IMR-90 (cell line): ENCODE results near the gene ADAMTSL4. TPM values are rescaled to one million over a fixed set of nuclear protein-coding genes. Genes with fewer than 3 reads are reported as not detected.

Experiments
- ATAC-seq: fragments of 200-7000 bp; cut with Tn5 transposase; 2 replicates; pipeline ENCODE4 v1.9.1; 2020; ENCODE audit warnings: low read depth, mild to moderate bottlenecking, moderate library complexity
- BruUV-seq: library from RNA; stranded (reverse); fragments of 400-500 nt; replicated peaks from 2 replicates; lab custom pipeline; 2021; lab: Mats Ljungman, UMichigan
- CTCF ChIA-PET: fragments of 300-600 bp; formaldehyde crosslinking; extraction: SDS; loops from one replicate; lab custom pipeline; 2021; ENCODE audit warnings: antibody characterized with exemption; lab: Yijun Ruan, JAX
- POLR2A ChIA-PET: fragments of 300-600 bp; sonication (Branson Sonifier 250); formaldehyde crosslinking; loops from one replicate; lab custom pipeline; 2022; ENCODE audit warnings: antibody characterized with exemption; ENCODE audit not compliant: unreplicated experiment; lab: Charles Lee
- DNase-seq: peaks from one replicate; pipeline ENCODE4 v3.0.0; 2013
- H2AFZ ChIP-seq: replicated peaks from 2 replicates; pipeline ENCODE3; 2013; ENCODE audit warnings: low read length, mild to moderate bottlenecking; ENCODE audit not compliant: poor library complexity
- H2AK5ac ChIP-seq: 2 replicates; pipeline ENCODE4 v1.6.1; 2013; ENCODE audit warnings: low read depth, low read length, inconsistent platforms
- H2AK9ac ChIP-seq: replicated peaks from 2 replicates; pipeline ENCODE3; 2013; ENCODE audit warnings: mild to moderate bottlenecking, low read depth, low read length, moderate library complexity; ENCODE audit not compliant: poor library complexity
- H2BK120ac ChIP-seq: 2 replicates; pipeline ENCODE4 v1.6.1; 2013; ENCODE audit warnings: low read depth, low read length, inconsistent platforms
- H2BK15ac ChIP-seq: 3 replicates; pipeline ENCODE4 v1.6.1; 2013; ENCODE audit warnings: low read depth, low read length, inconsistent platforms
- H2BK20ac ChIP-seq: 2 replicates; pipeline ENCODE4 v1.6.1; 2013; ENCODE audit warnings: low read depth, mild to moderate bottlenecking, inconsistent platforms, low read length, moderate library complexity
- H2BK5ac ChIP-seq: 2 replicates; pipeline ENCODE4 v1.6.1; 2013; ENCODE audit warnings: mild to moderate bottlenecking, low read depth, low read length, inconsistent platforms; ENCODE audit not compliant: poor library complexity, severe bottlenecking
- H3K14ac ChIP-seq: replicated peaks from 2 replicates; pipeline ENCODE4 v1.6.1; 2013; ENCODE audit warnings: low read depth, low read length, inconsistent platforms
- H3K18ac ChIP-seq: 2 replicates; pipeline ENCODE4 v1.6.1; 2013; ENCODE audit warnings: low read depth, low read length, control low read depth
- H3K23ac ChIP-seq: 2 replicates; pipeline ENCODE4 v1.6.1; 2013; ENCODE audit warnings: low read depth, low read length, inconsistent platforms
- H3K27ac ChIP-seq: 2 replicates; pipeline ENCODE4 v1.5.1; 2013; ENCODE audit warnings: mild to moderate bottlenecking, control low read depth, low read length; ENCODE audit not compliant: insufficient read depth
- H3K27me3 ChIP-seq: 2 replicates; pipeline ENCODE4 v1.6.1; 2013; ENCODE audit warnings: low read length; ENCODE audit not compliant: control insufficient read depth, insufficient read depth
- H3K36me3 ChIP-seq: 2 replicates; pipeline ENCODE4 v1.6.1; 2013; ENCODE audit warnings: low read length, mixed read lengths; ENCODE audit not compliant: control insufficient read depth, insufficient read depth
- H3K4ac ChIP-seq: 2 replicates; pipeline ENCODE4 v1.6.1; 2013; ENCODE audit warnings: low read depth, low read length, inconsistent platforms
- H3K4me1 ChIP-seq: 2 replicates; pipeline ENCODE4 v1.6.1; 2013; ENCODE audit warnings: low read length, mixed read lengths; ENCODE audit not compliant: control insufficient read depth, insufficient read depth
- H3K4me2 ChIP-seq: 2 replicates; pipeline ENCODE4 v1.6.1; 2013; ENCODE audit warnings: low read depth, mild to moderate bottlenecking, control low read depth, low read length, moderate library complexity
- H3K4me3 ChIP-seq: 2 replicates; pipeline ENCODE4 v1.5.1; 2013; ENCODE audit warnings: low read depth, mild to moderate bottlenecking, control low read depth, low read length, moderate library complexity; ENCODE audit not compliant: insufficient read depth
- H3K56ac ChIP-seq: 2 replicates; pipeline ENCODE4 v1.6.1; 2013; ENCODE audit warnings: low read length, inconsistent platforms; ENCODE audit not compliant: insufficient read depth; ENCODE audit errors: extremely low read depth
- H3K79me1 ChIP-seq, 2 experiments: 2 replicates each; pipeline ENCODE4 v1.6.1; 2013; ENCODE audit warnings: low read length in 2 of 2, inconsistent platforms in 1 of 2, low read depth in 1 of 2
- H3K9ac ChIP-seq: 2 replicates; pipeline ENCODE4 v1.6.1; 2013; ENCODE audit warnings: low read depth, low read length, control low read depth
- H3K9me1 ChIP-seq: 2 replicates; pipeline ENCODE4 v1.6.1; 2013; ENCODE audit warnings: low read length, inconsistent platforms; ENCODE audit not compliant: insufficient read depth
- H3K9me3 ChIP-seq: 2 replicates; pipeline ENCODE4 v1.6.1; 2013; ENCODE audit warnings: low read length; ENCODE audit not compliant: control insufficient read depth, insufficient read depth
- H4K20me1 ChIP-seq: 2 replicates; pipeline ENCODE4 v1.6.1; 2013; ENCODE audit warnings: low read length, inconsistent platforms; ENCODE audit not compliant: insufficient read depth
- H4K5ac ChIP-seq: 2 replicates; pipeline ENCODE4 v1.6.1; 2013; ENCODE audit warnings: mild to moderate bottlenecking, low read depth, low read length, control low read depth
- H4K8ac ChIP-seq, 2 experiments: 2 replicates each; pipeline ENCODE4 v1.6.1; 2013; ENCODE audit warnings: low read depth in 2 of 2, low read length in 2 of 2, control low read depth in 1 of 2, inconsistent platforms in 1 of 2
- H4K91ac ChIP-seq: 2 replicates; pipeline ENCODE4 v1.6.1; 2013; ENCODE audit warnings: low read depth, low read length, inconsistent platforms; ENCODE audit not compliant: insufficient read depth
- CHD1 ChIP-seq: IDR thresholded peaks from 2 replicates; pipeline ENCODE4 v1.6.1; 2012; ENCODE audit warnings: low read depth, low read length, improper control_type of control experiment
- MAFK ChIP-seq: IDR thresholded peaks from 2 replicates; pipeline ENCODE4 v1.6.1; 2012; ENCODE audit warnings: low read depth, low read length, improper control_type of control experiment
- MAZ ChIP-seq: IDR thresholded peaks from 2 replicates; pipeline ENCODE4 v1.6.1; 2012; ENCODE audit warnings: low read depth, mild to moderate bottlenecking, low read length, improper control_type of control experiment, moderate library complexity, borderline replicate concordance
- NFE2L2 ChIP-seq: fragments of 150-350 bp; IDR thresholded peaks from 2 replicates; pipeline ENCODE4 v1.6.1; 2016; ENCODE audit warnings: low read depth, mild to moderate bottlenecking, low read length
- RAD21 ChIP-seq: IDR thresholded peaks from 2 replicates; pipeline ENCODE4 v1.6.1; 2012; ENCODE audit warnings: low read length, improper control_type of control experiment
- RFX5 ChIP-seq: IDR thresholded peaks from 2 replicates; pipeline ENCODE4 v1.8.0; 2012; ENCODE audit warnings: low read depth, mild to moderate bottlenecking, low read length, moderate library complexity
- SMC3 ChIP-seq: fragments of 150-350 bp; IDR thresholded peaks from 2 replicates; pipeline ENCODE4 v1.6.1; 2016; ENCODE audit warnings: low read depth, mild to moderate bottlenecking, antibody characterized with exemption, low read length, moderate library complexity
- WGBS, 2 experiments: methylation state at CpG; one replicate each; pipeline versions ENCODE4 v1.1.5 to v1.1.7; 2013; ENCODE audit warnings: missing lambda C conversion rate in 2 of 2; ENCODE audit not compliant: insufficient read length in 1 of 2; ENCODE audit errors: extremely low coverage in 2 of 2; 5-methylcytosine and 5-hydroxymethylcytosine counted together
- dilution Hi-C: fragments of 300-500 bp; cut with HindIII; formaldehyde crosslinking; loops from one replicate; pipeline ENCODE4 v1.14.3; 2018; ENCODE audit warnings: low sequenced_read_pairs; ENCODE audit not compliant: unreplicated experiment
- in situ Hi-C: fragments of 300-500 bp; cut with MboI; formaldehyde crosslinking; loops from 3 replicates; pipeline ENCODE4 v1.14.3; 2019; ENCODE audit warnings: low sequenced_read_pairs, inconsistent platforms, mixed read lengths
- intact Hi-C: fragments of 100-400 bp; cut with micrococcal nuclease; formaldehyde crosslinking; loops from 2 replicates; pipeline ENCODE4 v1.10.0; 2022
- polyA plus RNA-seq, 3 experiments: library from polyadenylated mRNA; depleted of rRNA; stranded (reverse); fragments of >200 nt; gene quantifications; 2 replicates each; pipeline ENCODE4 v1.2.3, GENCODE V29; 2012; ENCODE audit warnings: low replicate concordance in 1 of 3
- total RNA-seq: library from RNA; depleted of rRNA; stranded (reverse); fragments of >200 nt; gene quantifications from 2 replicates; pipeline ENCODE4 v1.2.3, GENCODE V29; 2012
- TF ChIP-seq, protein P1 (sequence below): fragments of 150-350 bp; IDR thresholded peaks from 2 replicates; pipeline ENCODE4 v1.6.1; 2017; ENCODE audit warnings: mild to moderate bottlenecking, antibody characterized with exemption, low read length, low read depth
- TF ChIP-seq, protein P2 (sequence below): conservative IDR thresholded peaks from 2 replicates; pipeline ENCODE4 v1.5.1; 2012; ENCODE audit warnings: mild to moderate bottlenecking, low read depth, low read length, improper control_type of control experiment

The ADAMTSL4 gene
- total and polyA plus RNA-seq, 2 of the 4 experiments (the other 2 are of a cell fraction) = 0.54 to 12.2 TPM

DNA sequence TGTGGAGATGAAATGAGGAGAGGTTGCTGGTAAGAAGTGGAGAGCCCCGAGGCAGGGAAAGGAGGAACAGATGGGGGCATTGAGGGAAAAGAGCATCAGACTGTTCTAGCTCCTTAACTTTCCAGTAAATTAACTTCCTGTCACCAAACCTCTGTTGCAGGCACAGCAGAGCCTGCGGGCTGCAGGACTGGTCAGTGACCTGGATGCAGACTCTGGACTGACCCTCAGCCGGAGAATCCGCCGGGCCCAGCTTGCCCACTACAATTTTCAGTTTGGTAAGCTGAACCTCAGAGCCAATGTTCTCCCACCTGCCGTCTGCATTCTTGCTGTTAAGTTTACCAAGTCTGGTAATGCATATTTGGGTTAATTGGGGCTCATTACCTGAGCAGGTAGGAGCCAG is 43.8 kb upstream of the ADAMTSL4 start:
- no peak overlapping the region for H2AFZ ChIP-seq
- H3K79me1 ChIP-seq = peaks cover 20 to 29% of the 10 kb centered on the region in 2 experiments
- H3K9me3 ChIP-seq = no peaks in the 10 kb centered on the region
- no peak overlapping the region for H2BK5ac ChIP-seq
- H4K5ac ChIP-seq = no peak overlapping the region
- H2BK15ac ChIP-seq = no peak overlapping the region
- H4K91ac ChIP-seq = no peak overlapping the region
- H3K4me3 ChIP-seq = no peak overlapping the region
- intact Hi-C loops = no loop called here
- ATAC-seq = no peak
- peaks cover 16% of the 10 kb centered on the region for H3K4me1 ChIP-seq
- H3K4me2 ChIP-seq = no peak overlapping the region
- peaks cover 16% of the 10 kb centered on the region for H3K9me1 ChIP-seq
- H3K27ac ChIP-seq = no peak overlapping the region
- ChIA-PET CTCF (no interaction called here), POLR2A (no interaction called here)
- no peak overlapping the region for H2AK5ac ChIP-seq
- TF ChIP-seq CHD1 (no peak), MAFK (no peak), MAZ (no peak), NFE2L2 (no peak), RFX5 (no peak), SMC3 (no peak), RAD21 (no peak)
- TF ChIP-seq, protein P1, sequence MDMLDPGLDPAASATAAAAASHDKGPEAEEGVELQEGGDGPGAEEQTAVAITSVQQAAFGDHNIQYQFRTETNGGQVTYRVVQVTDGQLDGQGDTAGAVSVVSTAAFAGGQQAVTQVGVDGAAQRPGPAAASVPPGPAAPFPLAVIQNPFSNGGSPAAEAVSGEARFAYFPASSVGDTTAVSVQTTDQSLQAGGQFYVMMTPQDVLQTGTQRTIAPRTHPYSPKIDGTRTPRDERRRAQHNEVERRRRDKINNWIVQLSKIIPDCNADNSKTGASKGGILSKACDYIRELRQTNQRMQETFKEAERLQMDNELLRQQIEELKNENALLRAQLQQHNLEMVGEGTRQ = no peak
- TF ChIP-seq, protein P2, sequence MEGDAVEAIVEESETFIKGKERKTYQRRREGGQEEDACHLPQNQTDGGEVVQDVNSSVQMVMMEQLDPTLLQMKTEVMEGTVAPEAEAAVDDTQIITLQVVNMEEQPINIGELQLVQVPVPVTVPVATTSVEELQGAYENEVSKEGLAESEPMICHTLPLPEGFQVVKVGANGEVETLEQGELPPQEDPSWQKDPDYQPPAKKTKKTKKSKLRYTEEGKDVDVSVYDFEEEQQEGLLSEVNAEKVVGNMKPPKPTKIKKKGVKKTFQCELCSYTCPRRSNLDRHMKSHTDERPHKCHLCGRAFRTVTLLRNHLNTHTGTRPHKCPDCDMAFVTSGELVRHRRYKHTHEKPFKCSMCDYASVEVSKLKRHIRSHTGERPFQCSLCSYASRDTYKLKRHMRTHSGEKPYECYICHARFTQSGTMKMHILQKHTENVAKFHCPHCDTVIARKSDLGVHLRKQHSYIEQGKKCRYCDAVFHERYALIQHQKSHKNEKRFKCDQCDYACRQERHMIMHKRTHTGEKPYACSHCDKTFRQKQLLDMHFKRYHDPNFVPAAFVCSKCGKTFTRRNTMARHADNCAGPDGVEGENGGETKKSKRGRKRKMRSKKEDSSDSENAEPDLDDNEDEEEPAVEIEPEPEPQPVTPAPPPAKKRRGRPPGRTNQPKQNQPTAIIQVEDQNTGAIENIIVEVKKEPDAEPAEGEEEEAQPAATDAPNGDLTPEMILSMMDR = no peak
- 100% methylated on average over 1 of the region's 6 CpGs; no CpG with 5 or more reads in 1 of the 2 experiments for WGBS, 2 experiments
- H3K9ac ChIP-seq = no peak overlapping the region
- dilution Hi-C loops = no loop called here
- BruUV-seq = no TSS peak
- no peak for DNase-seq
- in situ Hi-C loops = no loop called here
- H3K56ac ChIP-seq = no peak overlapping the region
- no peaks in the 10 kb centered on the region for H4K20me1 ChIP-seq
- H3K4ac ChIP-seq = no peak overlapping the region
- H2AK9ac ChIP-seq = no peak overlapping the region
- no peak overlapping the region for H4K8ac ChIP-seq
- H3K14ac ChIP-seq = no peak overlapping the region
- no peak overlapping the region for H2BK120ac ChIP-seq
- H3K27me3 ChIP-seq = no peaks in the 10 kb centered on the region
- peaks cover 34% of the 10 kb centered on the region for H3K36me3 ChIP-seq
- no peak overlapping the region for H2BK20ac ChIP-seq
- no peak overlapping the region for H3K23ac ChIP-seq
- no peak overlapping the region for H3K18ac ChIP-seq
